Measurements from ENCODE around the gene MESP1.

MESP1 gene

DNA sequence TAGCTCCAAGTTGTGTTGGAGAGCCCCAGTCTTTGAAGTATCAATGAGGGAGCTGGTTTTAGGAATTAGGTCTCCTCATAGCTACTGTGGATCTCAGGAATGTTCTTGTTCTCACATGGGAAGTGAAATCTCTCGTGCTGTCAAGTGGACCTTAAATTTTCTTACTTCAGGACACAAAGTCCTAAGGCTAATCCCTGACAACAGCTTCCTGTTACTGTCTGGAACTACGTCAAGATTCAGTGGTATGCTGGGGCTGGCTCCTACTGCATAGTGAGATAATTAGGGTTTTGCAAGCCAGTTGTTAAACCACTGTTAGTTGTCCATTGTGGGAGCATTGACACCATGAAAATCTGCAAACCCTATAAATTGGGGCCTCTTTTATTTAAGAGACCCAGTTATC lies 22.8 kb downstream of the MESP1 start:
- H3K4me3 ChIP-seq (ENCODE audit: low read depth, low read length): no peak overlapping the region
- TF ChIP-seq, protein P1, sequence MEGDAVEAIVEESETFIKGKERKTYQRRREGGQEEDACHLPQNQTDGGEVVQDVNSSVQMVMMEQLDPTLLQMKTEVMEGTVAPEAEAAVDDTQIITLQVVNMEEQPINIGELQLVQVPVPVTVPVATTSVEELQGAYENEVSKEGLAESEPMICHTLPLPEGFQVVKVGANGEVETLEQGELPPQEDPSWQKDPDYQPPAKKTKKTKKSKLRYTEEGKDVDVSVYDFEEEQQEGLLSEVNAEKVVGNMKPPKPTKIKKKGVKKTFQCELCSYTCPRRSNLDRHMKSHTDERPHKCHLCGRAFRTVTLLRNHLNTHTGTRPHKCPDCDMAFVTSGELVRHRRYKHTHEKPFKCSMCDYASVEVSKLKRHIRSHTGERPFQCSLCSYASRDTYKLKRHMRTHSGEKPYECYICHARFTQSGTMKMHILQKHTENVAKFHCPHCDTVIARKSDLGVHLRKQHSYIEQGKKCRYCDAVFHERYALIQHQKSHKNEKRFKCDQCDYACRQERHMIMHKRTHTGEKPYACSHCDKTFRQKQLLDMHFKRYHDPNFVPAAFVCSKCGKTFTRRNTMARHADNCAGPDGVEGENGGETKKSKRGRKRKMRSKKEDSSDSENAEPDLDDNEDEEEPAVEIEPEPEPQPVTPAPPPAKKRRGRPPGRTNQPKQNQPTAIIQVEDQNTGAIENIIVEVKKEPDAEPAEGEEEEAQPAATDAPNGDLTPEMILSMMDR (IDR thresholded peaks at IDR 0.05; ENCODE audit: low read depth, low read length, missing control alignments): no peak
- no peak for DNase-seq (ENCODE audit: low read depth)

DNA sequence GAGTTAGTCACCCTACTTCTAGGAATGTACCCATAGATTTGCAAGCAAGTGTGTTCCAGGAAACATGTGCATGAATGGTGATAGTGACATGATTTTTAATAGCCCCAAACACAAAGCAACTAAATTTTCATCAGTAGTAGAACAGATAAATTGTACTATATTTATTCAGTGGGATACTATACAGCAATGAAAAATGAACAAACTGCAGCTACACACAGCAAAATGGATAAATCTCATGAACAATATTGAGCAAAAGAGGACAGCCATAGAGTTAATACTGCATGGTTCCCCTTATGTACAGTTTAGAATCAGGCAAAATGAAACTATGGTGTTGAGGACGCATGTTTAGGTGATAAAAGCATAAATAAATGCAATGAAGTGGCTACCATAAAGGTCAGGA lies 26.0 kb downstream of the MESP1 start:
- no peak for DNase-seq (ENCODE audit: low read depth)
- H3K4me3 ChIP-seq (ENCODE audit: low read depth, low read length): no peak overlapping the region
- TF ChIP-seq, protein P1 (IDR thresholded peaks at IDR 0.05; ENCODE audit: low read depth, low read length, missing control alignments): no peak

DNA sequence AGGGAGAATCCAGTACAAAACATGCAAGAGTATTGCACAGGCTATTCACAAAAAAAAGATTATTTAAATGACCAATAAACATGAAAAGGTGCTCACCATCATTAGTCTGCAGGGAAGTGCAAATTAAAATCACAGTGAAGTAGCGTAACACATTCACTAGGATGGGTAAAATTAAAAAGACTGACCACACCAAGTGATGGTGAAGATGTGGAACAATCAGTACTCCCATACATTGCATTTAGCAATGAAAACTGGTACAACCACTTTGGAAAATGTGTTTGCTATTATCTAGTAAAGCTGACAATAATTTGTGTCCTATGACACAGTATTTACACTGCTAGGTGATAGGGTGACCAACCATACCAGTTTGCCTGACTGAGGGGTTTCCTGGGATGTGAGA lies 26.4 kb downstream of the MESP1 start:
- no peak overlapping the region for H3K4me3 ChIP-seq (ENCODE audit: low read depth, low read length)
- DNase-seq (ENCODE audit: low read depth): no peak
- TF ChIP-seq, protein P1 (IDR thresholded peaks at IDR 0.05; ENCODE audit: low read depth, low read length, missing control alignments): no peak

DNA sequence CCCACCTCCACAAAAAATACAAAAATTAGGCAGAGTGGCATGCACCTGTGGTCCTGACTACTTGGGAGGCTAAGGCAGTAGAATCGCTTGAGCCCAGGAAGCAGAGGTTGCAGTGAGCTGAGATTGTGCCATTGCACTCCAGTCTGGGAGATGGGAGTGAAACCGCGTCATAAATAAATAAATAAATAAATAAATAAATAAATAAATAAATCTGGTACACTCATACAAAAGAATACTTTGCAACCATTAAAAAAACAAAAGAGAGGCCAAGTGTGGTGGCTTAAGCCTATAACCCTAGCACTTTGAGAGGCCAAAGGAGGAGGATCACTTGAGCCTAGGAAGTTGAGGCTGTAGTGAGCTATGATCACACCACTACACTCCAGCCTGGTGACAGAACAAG lies 28.0 kb downstream of the MESP1 start:
- DNase-seq (ENCODE audit: low read depth): no peak
- H3K4me3 ChIP-seq (ENCODE audit: low read depth, low read length): no peak overlapping the region
- TF ChIP-seq, protein P1 (IDR thresholded peaks at IDR 0.05; ENCODE audit: low read depth, low read length, missing control alignments): no peak

DNA sequence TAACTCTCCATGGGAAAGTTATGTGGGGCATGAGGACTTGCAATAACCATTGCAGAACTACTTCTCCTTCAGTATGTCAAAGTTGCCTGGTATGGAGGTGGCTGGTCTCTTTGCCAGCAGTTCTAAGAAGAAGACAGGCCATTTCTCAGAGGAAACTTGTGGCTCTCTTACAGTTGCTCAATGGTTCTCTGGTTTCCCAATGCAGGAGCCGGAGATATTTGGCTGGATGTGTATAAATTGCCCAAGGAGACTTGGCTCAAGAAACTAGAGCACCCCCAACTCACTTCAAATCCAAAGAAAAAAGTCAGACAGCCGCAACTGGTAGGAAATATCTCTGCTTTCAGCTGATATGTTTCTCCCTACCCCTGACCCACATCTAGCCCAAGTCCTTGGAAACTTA lies 36.3 kb downstream of the MESP1 start:
- TF ChIP-seq, protein P1 (IDR thresholded peaks at IDR 0.05; ENCODE audit: low read depth, low read length, missing control alignments): no peak
- H3K4me3 ChIP-seq (ENCODE audit: low read depth, low read length): no peak overlapping the region
- no peak for DNase-seq (ENCODE audit: low read depth)

DNA sequence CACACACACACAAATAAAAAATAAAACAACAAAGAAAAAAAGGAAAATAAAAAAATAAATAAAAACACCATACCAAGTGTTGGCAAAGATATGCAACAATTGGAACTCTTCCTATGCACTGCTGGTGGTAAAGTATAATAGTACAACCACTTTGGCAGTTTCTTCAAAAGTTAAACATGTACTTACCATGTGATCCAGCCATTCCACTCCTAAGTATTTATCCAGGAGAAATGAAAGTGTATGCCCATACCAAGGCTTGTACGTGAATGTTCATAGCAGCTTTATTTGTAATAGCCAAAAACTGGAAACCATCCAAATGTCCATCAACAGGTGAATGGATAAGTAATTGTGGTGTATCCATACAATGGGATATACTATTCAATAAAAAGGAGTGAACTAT lies 43.5 kb downstream of the MESP1 start:
- H3K4me3 ChIP-seq (ENCODE audit: low read depth, low read length): no peak overlapping the region
- TF ChIP-seq, protein P1 (IDR thresholded peaks at IDR 0.05; ENCODE audit: low read depth, low read length, missing control alignments): no peak
- DNase-seq (ENCODE audit: low read depth): no peak

DNA sequence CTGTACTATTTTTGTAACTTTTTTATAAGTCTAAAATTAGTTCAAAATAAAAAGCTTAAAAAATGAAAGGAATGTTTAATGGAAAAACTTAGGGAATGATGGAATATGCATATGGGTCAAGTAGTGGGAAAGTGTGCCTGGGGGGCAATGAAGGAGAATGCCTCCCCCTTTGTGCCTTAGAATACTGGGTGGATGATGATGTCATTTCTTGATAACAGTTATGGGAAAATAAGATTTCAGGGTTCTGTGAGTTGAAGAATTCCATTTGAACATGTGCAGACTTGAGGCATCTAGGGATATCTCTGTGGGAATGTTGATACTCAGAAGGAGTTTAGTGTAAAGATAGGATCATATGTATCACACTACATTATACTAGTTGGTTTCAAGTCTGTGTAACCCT lies 46.6 kb downstream of the MESP1 start:
- no peak overlapping the region for H3K4me3 ChIP-seq (ENCODE audit: low read depth, low read length)
- DNase-seq (ENCODE audit: low read depth): no peak
- TF ChIP-seq, protein P1 (IDR thresholded peaks at IDR 0.05; ENCODE audit: low read depth, low read length, missing control alignments): no peak
